Epithelial cell of proximal tubule (primary cell): Measurements from ENCODE around the gene PITRM1. TPM values are rescaled to one million over a fixed set of nuclear protein-coding genes. Genes with fewer than 3 reads are reported as not detected.

Source experiments
- DNase-seq: peaks from one replicate; pipeline ENCODE4 v3.0.0-alpha.2; 2011; ENCODE audit warnings: low read depth
- H3K4me3 ChIP-seq: 2 replicates; pipeline ENCODE4 v1.5.1; 2011; ENCODE audit warnings: low read depth, mild to moderate bottlenecking, low read length
- total RNA-seq: library from RNA; depleted of rRNA; stranded (reverse); fragments of >200 nt; gene quantifications from 2 replicates; pipeline ENCODE4 v1.2.3, GENCODE V29; 2015
- TF ChIP-seq, protein P1 (sequence below): conservative IDR thresholded peaks from 2 replicates; pipeline ENCODE4 v1.5.1; 2012; ENCODE audit warnings: low read depth, mild to moderate bottlenecking, low read length

The PITRM1 gene
- total RNA-seq, 1 donor from 2014 or later = 69.9 TPM

DNA sequence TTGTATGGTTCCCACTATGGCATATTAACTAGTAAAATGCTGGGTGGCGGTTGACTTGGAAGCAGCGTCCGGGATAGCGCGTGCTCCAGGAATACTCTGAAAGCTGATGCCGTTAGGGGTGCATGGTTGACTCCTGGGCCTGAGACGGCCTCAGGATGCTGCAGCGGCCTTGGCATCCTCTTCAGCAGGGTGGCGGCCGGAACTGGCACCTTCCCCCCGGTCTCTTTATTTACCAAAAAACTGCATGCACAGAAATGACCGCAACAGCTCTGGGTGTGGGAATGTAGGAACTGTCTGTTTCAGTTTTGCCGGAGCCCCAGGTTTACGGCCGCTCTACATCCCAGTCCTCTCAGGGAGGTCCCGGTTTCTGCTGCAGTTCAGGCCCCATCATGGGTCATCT is 76.4 kb downstream of the PITRM1 start:
- no peak for DNase-seq
- peak overlapping the region; percentile 7 for H3K4me3 ChIP-seq
- TF ChIP-seq, protein P1, sequence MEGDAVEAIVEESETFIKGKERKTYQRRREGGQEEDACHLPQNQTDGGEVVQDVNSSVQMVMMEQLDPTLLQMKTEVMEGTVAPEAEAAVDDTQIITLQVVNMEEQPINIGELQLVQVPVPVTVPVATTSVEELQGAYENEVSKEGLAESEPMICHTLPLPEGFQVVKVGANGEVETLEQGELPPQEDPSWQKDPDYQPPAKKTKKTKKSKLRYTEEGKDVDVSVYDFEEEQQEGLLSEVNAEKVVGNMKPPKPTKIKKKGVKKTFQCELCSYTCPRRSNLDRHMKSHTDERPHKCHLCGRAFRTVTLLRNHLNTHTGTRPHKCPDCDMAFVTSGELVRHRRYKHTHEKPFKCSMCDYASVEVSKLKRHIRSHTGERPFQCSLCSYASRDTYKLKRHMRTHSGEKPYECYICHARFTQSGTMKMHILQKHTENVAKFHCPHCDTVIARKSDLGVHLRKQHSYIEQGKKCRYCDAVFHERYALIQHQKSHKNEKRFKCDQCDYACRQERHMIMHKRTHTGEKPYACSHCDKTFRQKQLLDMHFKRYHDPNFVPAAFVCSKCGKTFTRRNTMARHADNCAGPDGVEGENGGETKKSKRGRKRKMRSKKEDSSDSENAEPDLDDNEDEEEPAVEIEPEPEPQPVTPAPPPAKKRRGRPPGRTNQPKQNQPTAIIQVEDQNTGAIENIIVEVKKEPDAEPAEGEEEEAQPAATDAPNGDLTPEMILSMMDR = no peak

DNA sequence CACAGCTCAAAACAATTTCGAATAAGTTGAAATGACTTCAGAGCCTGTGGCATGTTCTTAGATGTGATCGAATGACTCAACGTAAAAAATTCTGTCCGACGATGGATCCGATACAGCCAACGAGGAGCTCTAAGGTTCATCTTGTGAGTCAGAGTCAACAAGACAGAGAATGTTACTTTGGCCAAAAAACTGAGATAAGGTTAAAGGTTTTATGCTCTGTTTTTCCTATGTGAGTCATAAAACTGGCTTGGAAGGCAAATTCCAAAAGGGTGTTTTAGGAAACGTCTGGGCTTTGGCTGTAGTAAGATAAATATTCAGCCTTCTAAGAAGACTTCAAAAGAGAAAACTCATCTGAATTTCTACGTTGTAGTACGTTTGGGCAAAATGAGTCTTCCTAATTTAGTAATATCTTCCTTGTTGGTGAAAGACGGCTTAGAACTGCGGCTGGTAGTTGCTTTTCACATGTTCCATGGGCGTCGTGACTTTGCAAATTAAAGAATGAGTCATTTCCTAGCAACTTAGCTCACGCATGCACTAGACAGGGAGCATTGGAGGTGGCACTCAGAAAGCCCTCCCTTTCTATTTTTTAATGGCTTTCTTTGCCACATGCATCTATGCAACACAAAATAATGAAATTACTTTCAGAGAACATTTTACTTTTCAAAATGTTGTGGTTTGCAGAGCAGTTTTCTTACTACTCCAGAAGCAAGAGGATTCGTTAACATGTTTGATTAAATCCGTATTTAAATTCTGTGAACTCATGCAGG is 77.0 kb downstream of the PITRM1 start:
- DNase-seq = peak; percentile 100
- TF ChIP-seq, protein P1 = no peak

GRCh38 chr10:3094609-3095036 is 78.0 kb downstream of the PITRM1 start:
- peak overlapping the region; percentile 15 for H3K4me3 ChIP-seq
- DNase-seq = no peak

More for the DNA sequence above, 77.0 kb downstream of the PITRM1 start:
- H3K4me3 ChIP-seq = peak overlapping the region; percentile 15

GRCh38 chr10:3093996-3094395 is 78.6 kb downstream of the PITRM1 start:
- H3K4me3 ChIP-seq = no peak overlapping the region
- TF ChIP-seq, protein P1 = no peak
- no peak for DNase-seq

More at GRCh38 chr10:3094609-3095036, 78.0 kb downstream of the PITRM1 start:
- TF ChIP-seq, protein P1 = no peak

- TF ChIP-seq, protein P1 = no peak
- DNase-seq = no peak
- no peak overlapping the region for H3K4me3 ChIP-seq
Measured at GRCh38 chr10:3091921-3092320, 80.7 kb downstream of the PITRM1 start.

DNA sequence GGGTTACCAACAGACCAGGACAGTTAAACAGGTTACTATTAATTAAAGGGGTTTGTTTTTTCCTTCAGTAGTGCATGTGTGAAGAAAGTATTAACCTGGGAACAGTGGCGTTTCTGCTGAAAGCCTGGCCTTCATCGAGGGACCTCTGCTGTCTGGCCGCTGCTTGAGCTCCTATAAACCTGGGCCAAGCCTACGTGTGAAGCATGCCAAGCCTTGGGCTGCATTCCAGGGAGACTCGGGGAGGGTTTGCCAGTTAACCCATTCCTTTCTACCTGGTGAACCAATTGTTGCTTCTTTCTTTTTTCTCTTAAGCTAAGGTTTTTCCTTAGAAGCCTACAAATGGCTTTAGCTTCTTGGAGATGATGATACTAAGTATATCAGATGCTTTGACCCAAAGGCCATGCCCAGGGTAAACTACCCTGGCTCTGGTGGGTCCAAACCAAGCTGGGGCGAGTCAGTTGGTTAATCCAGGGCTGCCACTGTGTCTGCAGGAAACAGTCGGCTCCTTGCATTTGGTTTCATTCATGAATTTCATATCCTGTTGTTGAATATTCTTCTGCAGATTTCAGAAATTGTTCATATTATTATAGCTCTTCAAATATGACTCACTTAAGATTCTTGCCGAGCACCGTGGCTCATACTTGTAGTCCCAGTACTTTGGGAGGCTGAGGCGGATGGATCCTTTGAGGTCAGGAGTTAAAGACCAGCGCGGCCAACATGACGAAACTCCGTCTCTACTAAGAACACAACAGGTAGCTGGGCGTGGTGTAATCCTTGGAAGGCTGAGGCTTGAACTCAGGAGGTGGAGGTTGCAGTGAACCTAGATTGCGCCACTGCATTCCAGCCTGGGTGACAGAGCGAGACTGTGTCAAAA is 81.4 kb downstream of the PITRM1 start:
- TF ChIP-seq, protein P1 = no peak
- peak; percentile 77 for DNase-seq
- H3K4me3 ChIP-seq = peak overlapping the region; percentile 13
